ENCODE measurements around the gene CFLAR.
"Not testable (repeated sequence)": the region's sequence is repeated elsewhere in the genome, so short reads cannot be mapped to it uniquely, and the experiment has no call there.

DNA sequence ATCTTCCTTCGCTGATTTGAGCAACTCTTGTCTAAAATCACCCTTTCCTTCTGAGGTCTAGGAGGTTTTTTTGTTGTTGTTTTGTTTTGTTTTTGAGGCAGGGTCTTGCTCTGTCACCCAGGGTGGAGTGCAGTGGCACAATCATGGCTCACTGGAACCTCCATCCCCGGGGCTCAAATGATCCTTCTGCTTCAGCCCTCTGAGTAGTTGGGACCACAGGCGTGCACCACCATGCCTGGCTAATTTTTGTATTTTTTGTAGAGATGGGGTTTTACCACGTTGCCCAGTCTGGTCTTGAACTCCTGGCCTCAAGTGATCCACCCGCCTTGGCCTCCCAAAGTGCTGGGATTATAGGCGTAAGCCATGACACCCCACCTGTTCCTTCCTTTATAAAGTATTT lies 68.3 kb downstream of the CFLAR start:
- TF ChIP-seq, protein P1, sequence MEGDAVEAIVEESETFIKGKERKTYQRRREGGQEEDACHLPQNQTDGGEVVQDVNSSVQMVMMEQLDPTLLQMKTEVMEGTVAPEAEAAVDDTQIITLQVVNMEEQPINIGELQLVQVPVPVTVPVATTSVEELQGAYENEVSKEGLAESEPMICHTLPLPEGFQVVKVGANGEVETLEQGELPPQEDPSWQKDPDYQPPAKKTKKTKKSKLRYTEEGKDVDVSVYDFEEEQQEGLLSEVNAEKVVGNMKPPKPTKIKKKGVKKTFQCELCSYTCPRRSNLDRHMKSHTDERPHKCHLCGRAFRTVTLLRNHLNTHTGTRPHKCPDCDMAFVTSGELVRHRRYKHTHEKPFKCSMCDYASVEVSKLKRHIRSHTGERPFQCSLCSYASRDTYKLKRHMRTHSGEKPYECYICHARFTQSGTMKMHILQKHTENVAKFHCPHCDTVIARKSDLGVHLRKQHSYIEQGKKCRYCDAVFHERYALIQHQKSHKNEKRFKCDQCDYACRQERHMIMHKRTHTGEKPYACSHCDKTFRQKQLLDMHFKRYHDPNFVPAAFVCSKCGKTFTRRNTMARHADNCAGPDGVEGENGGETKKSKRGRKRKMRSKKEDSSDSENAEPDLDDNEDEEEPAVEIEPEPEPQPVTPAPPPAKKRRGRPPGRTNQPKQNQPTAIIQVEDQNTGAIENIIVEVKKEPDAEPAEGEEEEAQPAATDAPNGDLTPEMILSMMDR (IDR thresholded peaks at IDR 0.05; ENCODE audit: low read depth, low read length, poor library complexity, severe bottlenecking) = not testable (repeated sequence)
- not testable (repeated sequence) for TF ChIP-seq EZH2phosphoT487 (IDR thresholded peaks at IDR 0.05; ENCODE audit: borderline replicate concordance, low read length)

Data from DOHH2 (cell line).